HG03280 (cell line): ENCODE data around the gene ZSWIM8.
"Not testable (repeated sequence)": the region's sequence is repeated elsewhere in the genome, so short reads cannot be mapped to it uniquely, and the experiment has no call there.

Experiments used
- ATAC-seq: cut with Tn5 transposase; IDR thresholded peaks from one replicate; pipeline ENCODE4 v1.9.1; 2021; ENCODE audit warnings: mild to moderate bottlenecking, moderate library complexity; ENCODE audit not compliant: unreplicated experiment

Gene ZSWIM8, protein sequence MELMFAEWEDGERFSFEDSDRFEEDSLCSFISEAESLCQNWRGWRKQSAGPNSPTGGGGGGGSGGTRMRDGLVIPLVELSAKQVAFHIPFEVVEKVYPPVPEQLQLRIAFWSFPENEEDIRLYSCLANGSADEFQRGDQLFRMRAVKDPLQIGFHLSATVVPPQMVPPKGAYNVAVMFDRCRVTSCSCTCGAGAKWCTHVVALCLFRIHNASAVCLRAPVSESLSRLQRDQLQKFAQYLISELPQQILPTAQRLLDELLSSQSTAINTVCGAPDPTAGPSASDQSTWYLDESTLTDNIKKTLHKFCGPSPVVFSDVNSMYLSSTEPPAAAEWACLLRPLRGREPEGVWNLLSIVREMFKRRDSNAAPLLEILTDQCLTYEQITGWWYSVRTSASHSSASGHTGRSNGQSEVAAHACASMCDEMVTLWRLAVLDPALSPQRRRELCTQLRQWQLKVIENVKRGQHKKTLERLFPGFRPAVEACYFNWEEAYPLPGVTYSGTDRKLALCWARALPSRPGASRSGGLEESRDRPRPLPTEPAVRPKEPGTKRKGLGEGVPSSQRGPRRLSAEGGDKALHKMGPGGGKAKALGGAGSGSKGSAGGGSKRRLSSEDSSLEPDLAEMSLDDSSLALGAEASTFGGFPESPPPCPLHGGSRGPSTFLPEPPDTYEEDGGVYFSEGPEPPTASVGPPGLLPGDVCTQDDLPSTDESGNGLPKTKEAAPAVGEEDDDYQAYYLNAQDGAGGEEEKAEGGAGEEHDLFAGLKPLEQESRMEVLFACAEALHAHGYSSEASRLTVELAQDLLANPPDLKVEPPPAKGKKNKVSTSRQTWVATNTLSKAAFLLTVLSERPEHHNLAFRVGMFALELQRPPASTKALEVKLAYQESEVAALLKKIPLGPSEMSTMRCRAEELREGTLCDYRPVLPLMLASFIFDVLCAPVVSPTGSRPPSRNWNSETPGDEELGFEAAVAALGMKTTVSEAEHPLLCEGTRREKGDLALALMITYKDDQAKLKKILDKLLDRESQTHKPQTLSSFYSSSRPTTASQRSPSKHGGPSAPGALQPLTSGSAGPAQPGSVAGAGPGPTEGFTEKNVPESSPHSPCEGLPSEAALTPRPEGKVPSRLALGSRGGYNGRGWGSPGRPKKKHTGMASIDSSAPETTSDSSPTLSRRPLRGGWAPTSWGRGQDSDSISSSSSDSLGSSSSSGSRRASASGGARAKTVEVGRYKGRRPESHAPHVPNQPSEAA (N-terminal part only)

GRCh38 chr10:73785211-73785720 lies at the start of gene ZSWIM8:
TSS of gene ZSWIM8 (plus strand) at chr10:73785606. CDS start at chr10:73785879, 273 bp downstream.
- ATAC-seq, result peak; percentile 72

- ATAC-seq, result not testable (repeated sequence)
These were observed 44.7 kb upstream of the ZSWIM8 start for GRCh38 chr10:73740501-73741254.

DNA sequence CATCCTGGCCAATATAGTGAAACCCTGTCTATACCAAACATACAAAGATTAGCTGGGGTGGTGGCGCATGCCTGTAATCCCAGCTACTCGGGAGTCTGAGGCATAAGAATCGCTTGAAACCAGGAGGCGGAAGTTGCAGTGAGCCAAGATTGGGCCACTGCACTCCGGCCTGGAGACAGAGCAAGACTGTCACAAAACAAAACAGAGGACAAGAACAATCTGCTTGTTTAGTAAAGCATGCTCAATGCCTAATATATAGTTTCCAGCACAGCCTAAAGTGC lies 43.0 kb upstream of the ZSWIM8 start:
- no peak for ATAC-seq

- ATAC-seq, result no peak
These were observed 42.0 kb upstream of the ZSWIM8 start for GRCh38 chr10:73743327-73743904.

DNA sequence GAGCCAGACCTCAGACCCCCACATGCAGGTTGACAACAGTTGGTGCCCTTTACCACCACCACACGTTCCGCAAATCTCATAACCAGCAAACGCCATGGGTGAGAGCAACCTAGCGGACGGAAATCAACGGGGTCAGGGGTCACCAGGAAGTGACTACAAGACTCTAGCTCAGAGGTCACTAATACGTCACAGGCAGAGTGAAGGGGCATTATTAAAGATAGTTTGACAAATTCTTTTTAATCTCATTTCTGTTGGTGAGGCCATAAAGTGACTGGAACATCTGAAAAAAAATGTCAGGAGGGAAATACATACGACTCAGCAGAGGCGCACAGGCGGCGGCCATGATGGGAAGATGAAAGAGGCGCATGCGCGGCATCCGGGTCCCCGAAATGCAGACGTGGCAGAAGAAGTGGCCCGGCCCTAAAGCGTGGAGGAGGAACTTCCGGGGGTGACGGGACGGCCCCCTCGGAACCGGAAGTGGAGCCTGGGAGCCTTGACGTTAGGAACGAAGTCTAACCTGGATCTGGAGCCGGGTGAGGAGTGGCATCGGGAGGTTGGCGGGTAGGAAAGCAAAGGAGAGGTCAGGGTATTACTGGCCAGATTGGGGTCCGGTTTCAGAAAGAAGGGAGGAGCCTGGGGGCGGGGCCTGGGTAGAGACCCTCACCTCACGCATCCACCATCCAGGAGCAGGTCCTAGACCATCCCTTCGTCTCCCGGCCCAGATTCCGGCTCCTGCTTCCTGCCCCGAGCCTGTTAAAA lies 41.3 kb upstream of the ZSWIM8 start, which contains the start of gene SEC24C:
SEC24C (plus strand) TSS at position 468 of the 759 bp plus-strand sequence. CDS start 2,461 bp downstream, outside the sequence.
- ATAC-seq, result peak; percentile 85

GRCh38 chr10:73744664-73744975 lies 40.8 kb upstream of the ZSWIM8 start:
- peak; percentile 20 for ATAC-seq

DNA sequence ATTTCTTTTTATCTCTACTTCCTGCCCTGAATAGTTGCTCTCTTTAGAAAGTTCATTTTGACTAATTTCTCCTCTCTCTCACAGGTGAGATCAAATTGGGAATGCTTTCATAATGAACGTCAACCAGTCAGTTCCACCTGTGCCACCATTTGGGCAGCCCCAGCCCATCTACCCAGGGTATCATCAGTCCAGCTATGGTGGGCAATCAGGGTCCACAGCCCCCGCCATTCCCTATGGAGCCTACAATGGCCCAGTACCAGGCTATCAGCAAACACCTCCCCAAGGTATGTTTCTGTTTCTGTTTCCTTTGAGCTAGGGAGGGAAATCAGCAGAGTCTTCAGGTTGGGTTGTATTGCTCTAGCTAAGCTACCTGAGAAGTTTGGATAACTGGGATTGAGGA lies 38.7 kb upstream of the ZSWIM8 start:
- ATAC-seq, result no peak

DNA sequence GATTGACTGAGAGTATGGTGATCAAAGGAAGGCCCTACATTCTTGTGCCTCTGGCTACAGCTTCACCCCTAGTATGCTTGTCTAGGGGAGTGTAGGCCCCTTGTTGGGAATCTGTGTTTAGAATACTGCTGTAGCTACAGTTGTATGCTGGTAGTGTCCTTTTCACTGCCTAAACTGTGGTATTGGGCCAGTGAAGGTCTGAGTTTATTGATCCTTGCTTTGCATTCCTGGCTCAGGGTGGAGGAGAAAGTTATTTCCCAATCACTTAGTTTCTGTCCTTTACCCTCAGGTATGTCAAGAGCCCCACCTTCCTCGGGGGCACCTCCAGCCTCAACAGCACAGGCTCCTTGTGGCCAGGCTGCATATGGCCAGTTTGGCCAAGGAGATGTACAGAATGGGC lies 34.6 kb upstream of the ZSWIM8 start:
- no peak for ATAC-seq

GRCh38 chr10:73756183-73756582 lies 29.2 kb upstream of the ZSWIM8 start:
- ATAC-seq, result no peak

DNA sequence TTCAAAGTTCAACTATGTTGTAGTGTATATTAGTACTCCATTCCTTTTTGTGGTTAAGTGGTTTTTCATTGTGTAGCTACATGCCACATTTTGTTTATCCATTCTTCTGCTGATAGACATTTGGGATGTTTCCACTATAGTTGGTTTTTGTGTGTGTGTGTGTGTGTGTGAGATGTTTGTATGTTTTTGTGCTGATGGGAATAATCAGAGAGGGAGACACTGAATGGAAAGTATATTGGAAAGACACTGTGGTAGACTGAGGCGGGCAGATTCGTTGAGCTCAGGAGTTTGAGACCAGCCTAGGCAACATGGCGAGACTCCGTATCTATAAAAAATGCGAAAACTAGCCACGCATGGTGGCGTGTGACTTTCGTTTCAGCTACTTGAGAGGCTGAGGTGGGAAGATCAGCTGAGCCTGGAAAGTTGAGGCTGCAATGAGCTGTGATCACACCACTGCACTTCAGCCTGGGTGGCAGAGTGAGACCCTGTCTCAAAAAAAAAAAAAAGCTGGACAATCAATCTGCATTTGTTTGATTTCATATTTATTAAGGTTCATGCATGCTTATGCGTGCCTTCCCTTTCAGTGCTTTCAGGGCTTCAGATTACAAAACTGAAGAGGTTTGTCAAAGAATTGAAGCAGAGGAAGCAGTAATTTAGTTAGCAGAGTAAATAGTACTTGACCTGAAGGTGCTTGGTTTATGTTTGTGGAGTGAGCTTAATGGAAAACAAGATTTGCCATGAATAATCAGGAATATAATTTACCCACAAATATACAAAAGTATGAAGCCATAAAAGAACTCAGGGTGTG lies 26.5 kb upstream of the ZSWIM8 start:
- no peak for ATAC-seq

DNA sequence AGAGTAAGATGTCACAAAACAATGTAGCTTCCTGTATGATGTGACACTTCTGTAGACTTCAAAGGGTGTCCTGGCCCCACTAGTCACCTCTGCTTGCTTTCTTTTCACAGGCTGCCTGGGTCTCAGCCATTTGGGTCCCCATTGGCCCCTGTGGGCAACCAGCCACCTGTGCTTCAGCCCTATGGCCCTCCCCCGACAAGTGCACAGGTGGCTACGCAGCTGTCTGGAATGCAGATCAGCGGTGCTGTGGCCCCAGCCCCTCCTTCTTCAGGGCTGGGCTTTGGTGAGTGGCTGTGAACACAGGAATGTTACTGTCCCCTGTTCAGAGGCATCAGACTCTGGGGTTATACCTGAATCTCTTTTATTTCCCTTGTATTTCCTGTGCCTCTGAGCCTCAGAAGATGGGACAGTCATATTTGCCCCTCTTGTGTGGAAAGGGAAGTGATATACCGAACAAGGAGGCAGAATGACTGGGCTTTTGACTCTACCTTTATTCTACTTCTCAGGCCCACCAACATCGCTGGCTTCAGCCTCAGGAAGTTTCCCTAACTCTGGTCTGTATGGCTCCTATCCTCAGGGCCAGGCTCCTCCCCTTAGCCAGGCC lies 25.8 kb upstream of the ZSWIM8 start:
- no peak for ATAC-seq

DNA sequence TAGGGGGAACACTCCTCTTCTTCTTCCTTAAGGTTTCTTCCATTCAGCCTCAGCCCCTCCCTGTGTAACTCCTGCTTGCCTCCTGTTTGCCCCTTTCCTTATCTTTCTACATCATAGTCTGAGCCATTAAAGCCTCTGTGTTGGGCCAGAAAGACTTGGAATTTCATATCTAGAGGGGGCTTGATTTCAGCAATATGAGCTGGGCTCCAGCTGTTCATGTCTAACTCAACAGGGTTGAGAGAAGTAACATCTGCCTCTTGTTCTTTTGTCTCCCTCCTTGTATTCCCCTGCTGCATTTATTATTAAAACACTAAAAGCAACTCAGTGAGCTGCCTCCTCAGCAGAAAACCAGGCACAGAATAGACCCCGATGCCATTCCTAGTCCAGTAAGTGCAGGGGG lies 23.6 kb upstream of the ZSWIM8 start:
- no peak for ATAC-seq

- no peak for ATAC-seq
These were observed 22.5 kb upstream of the ZSWIM8 start for GRCh38 chr10:73762915-73763314.

DNA sequence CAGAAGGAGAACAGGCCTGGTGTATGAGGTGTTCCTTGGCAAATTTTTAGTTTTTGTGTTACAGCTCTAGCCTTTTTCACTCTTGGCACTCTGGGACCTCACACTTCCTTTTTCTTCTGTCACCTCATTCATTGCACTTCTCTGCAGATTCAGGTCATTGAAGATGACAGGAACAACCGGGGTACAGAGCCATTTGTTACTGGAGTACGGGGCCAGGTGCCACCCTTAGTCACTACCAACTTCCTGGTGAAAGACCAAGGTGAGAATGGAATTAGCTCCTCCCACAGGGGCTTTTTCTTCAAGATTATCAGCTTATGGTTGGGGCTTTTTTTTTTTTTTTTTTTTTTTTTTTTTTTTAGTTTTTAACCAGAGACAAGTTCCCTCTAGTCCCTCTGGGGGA lies 22.1 kb upstream of the ZSWIM8 start:
- ATAC-seq, result no peak

- ATAC-seq, result no peak
These were observed 20.3 kb upstream of the ZSWIM8 start for GRCh38 chr10:73765066-73765465.

DNA sequence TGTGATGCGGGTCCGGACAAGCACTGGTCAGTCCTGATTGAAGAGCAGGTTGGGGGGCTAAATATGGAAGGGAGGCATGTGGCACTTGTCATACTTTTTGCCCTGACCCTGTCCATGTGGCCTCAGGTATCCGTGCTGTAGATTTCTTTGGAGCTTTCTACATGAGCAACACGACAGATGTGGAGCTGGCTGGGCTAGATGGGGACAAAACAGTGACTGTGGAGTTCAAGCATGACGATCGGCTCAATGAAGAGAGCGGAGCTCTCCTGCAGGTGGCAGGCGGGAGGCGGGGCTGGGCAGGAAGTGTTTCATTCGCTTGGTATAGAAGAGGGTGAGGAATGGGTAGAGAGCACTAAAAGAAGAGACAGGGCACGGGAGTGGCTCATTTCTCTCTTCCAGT lies 16.5 kb upstream of the ZSWIM8 start:
- no peak for ATAC-seq

DNA sequence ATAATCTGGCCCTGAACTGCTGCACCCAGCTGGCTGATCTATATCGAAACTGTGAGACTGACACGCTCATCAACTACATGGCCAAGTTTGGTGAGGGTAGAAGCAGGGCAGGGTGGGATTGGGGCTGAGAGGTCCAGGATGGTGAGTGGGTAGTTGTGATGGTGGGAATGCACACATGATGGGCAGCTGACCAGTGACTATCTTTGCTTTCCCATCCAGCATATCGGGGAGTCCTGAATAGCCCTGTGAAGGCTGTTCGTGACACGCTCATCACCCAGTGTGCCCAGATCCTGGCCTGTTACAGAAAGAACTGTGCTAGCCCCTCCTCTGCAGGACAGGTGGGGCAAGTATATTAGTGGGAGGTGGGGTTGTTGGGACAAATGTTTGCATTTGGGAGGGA lies 16.0 kb upstream of the ZSWIM8 start:
- ATAC-seq, result no peak

- ATAC-seq, result peak; percentile 6
These were observed 13.6 kb upstream of the ZSWIM8 start for GRCh38 chr10:73771722-73772280.
